Endothelial cell of umbilical vein (primary cell): ENCODE measurements around the gene EPN2. TPM values are rescaled to one million over a fixed set of nuclear protein-coding genes. Genes with fewer than 3 reads are reported as not detected.

Source experiments
- BruUV-seq: library from RNA; stranded (reverse); fragments of 400-500 nt; replicated peaks from 2 replicates; lab custom pipeline; 2021; lab: Mats Ljungman, UMichigan
- CTCF ChIA-PET: fragments of 300-600, 350-600 bp; sonication (Branson Sonifier 250); formaldehyde crosslinking; loops from one replicate; lab custom pipeline; 2021; ENCODE audit warnings: antibody characterized with exemption, inconsistent platforms; lab: Charles Lee
- POLR2A ChIA-PET: fragments of 300-600, 350-600 bp; sonication (Branson Sonifier 250); formaldehyde crosslinking; loops from one replicate; lab custom pipeline; 2021; ENCODE audit warnings: antibody characterized with exemption, inconsistent platforms; lab: Charles Lee
- DNase-seq: peaks from one replicate; pipeline ENCODE4 v3.0.0-alpha.2; 2011; ENCODE audit warnings: low read depth, low spot score
- FAIRE-seq: peaks from 2 replicates; lab custom pipeline; 2011; peaks lifted over from hg19 to GRCh38; lab: Jason Lieb, UNC
- H2AFZ ChIP-seq: 2 replicates; pipeline ENCODE4 v1.6.0; 2012; ENCODE audit warnings: low read depth, low read length, control low read depth, inconsistent platforms
- H3K27ac ChIP-seq: 2 replicates; pipeline ENCODE4 v1.5.1; 2011; ENCODE audit warnings: low read depth, mild to moderate bottlenecking, control low read depth, low read length, moderate library complexity; ENCODE audit not compliant: insufficient read depth
- H3K27me3 ChIP-seq, 2 experiments: 2 replicates each; pipeline versions ENCODE4 v1.6.0 to v1.6.1; 2011; ENCODE audit warnings: low read length in 2 of 2, mixed read lengths in 1 of 2; ENCODE audit not compliant: control insufficient read depth in 2 of 2, insufficient read depth in 2 of 2
- H3K36me3 ChIP-seq, 2 experiments: 2 replicates in 1 of 2; 3 replicates in 1 of 2; pipeline ENCODE4 v1.5.1; 2011; ENCODE audit warnings: low read length in 2 of 2, mild to moderate bottlenecking in 1 of 2, moderate library complexity in 1 of 2; ENCODE audit not compliant: control insufficient read depth in 2 of 2, insufficient read depth in 2 of 2; ENCODE audit errors: extremely low read depth in 1 of 2
- H3K4me1 ChIP-seq: 3 replicates; pipeline ENCODE4 v1.5.1; 2011; ENCODE audit warnings: mild to moderate bottlenecking, low read length; ENCODE audit not compliant: control insufficient read depth, insufficient read depth; ENCODE audit errors: extremely low read depth
- H3K4me2 ChIP-seq: 2 replicates; pipeline ENCODE4 v1.6.1; 2011; ENCODE audit warnings: low read length, control low read depth, mixed read lengths; ENCODE audit not compliant: insufficient read depth
- H3K4me3 ChIP-seq, 3 experiments: fragments of 200-600 bp in 1 of 3; sonication (generic), shearing (Covaris generic) in 1 of 3; replicated peaks in 1 of 3; 2 replicates each; pipeline ENCODE4 v1.5.1; 2011 to 2016; ENCODE audit warnings: control low read depth in 3 of 3, low read length in 3 of 3, mild to moderate bottlenecking in 2 of 3, inconsistent platforms in 1 of 3, low read depth in 1 of 3, moderate library complexity in 1 of 3; ENCODE audit not compliant: insufficient read depth in 1 of 3
- H3K79me2 ChIP-seq: 2 replicates; pipeline ENCODE4 v1.6.0; 2012; ENCODE audit warnings: low read length, inconsistent platforms; ENCODE audit not compliant: control insufficient read depth, insufficient read depth
- H3K9ac ChIP-seq: replicated peaks from 2 replicates; pipeline ENCODE3; 2011; ENCODE audit warnings: low read length, control low read depth; ENCODE audit not compliant: insufficient read depth; ENCODE audit errors: extremely low read depth
- H3K9me1 ChIP-seq: replicated peaks from 3 replicates; pipeline ENCODE4 v1.6.0; 2011; ENCODE audit warnings: mild to moderate bottlenecking, low read length; ENCODE audit not compliant: control insufficient read depth, insufficient read depth; ENCODE audit errors: extremely low read depth
- H3K9me3 ChIP-seq: replicated peaks from 2 replicates; pipeline ENCODE4 v1.5.1; 2012; ENCODE audit warnings: low read length, inconsistent platforms; ENCODE audit not compliant: control insufficient read depth, insufficient read depth
- H4K20me1 ChIP-seq: replicated peaks from 2 replicates; pipeline ENCODE3; 2011; ENCODE audit warnings: mild to moderate bottlenecking, low read length; ENCODE audit not compliant: control insufficient read depth, insufficient read depth; ENCODE audit errors: extremely low read depth
- EZH2 ChIP-seq: IDR thresholded peaks from 2 replicates; pipeline ENCODE4 v1.6.1; 2012; ENCODE audit warnings: borderline replicate concordance, low read depth, mild to moderate bottlenecking, moderate library complexity, low read length, inconsistent platforms; ENCODE audit not compliant: severe bottlenecking
- FOS ChIP-seq: IDR thresholded peaks from 2 replicates; pipeline ENCODE4 v1.6.1; 2011; ENCODE audit warnings: mild to moderate bottlenecking, low read length, moderate library complexity, borderline replicate concordance; ENCODE audit not compliant: insufficient read depth
- GATA2 ChIP-seq: IDR thresholded peaks from 2 replicates; pipeline ENCODE4 v1.7.0; 2011; ENCODE audit warnings: low read depth, mild to moderate bottlenecking, moderate library complexity, mixed read lengths, low read length; ENCODE audit not compliant: insufficient read length, insufficient read depth
- MAX ChIP-seq: IDR thresholded peaks from 2 replicates; pipeline ENCODE4 v1.6.1; 2011; ENCODE audit not compliant: insufficient read depth, insufficient read length
- MYC ChIP-seq: IDR thresholded peaks from one replicate; pipeline ENCODE4 v1.6.1; 2011; ENCODE audit warnings: mild to moderate bottlenecking, low read depth, low read length
- POLR2A ChIP-seq: IDR thresholded peaks from 2 replicates; pipeline ENCODE4 v1.6.1; 2012; ENCODE audit warnings: low read depth, mild to moderate bottlenecking, control low read depth, low read length
- POLR2AphosphoS5 ChIP-seq: IDR thresholded peaks from 2 replicates; pipeline ENCODE4 v1.6.1; 2012; ENCODE audit warnings: low read depth, mild to moderate bottlenecking, control low read depth, low read length, moderate library complexity; ENCODE audit not compliant: insufficient read depth
- dilution Hi-C: fragments of 300-500 bp; cut with MboI; formaldehyde crosslinking; loops from one replicate; pipeline ENCODE4 v1.15.0; 2019; ENCODE audit warnings: low sequenced_read_pairs; ENCODE audit not compliant: extremely low pct_ligation_motif_present
- intact Hi-C: fragments of 100-400 bp; cut with micrococcal nuclease; formaldehyde crosslinking; loops from one replicate; pipeline ENCODE4 v1.10.0; 2022
- polyA plus RNA-seq, 4 experiments: library from polyadenylated mRNA; depleted of rRNA in 3 of 4; stranded (reverse) in 3 of 4; unstranded in 1 of 4; fragments of >200 nt; gene quantifications; 2 replicates each; pipeline versions ENCODE4 v1.2.1 to v1.2.3, GENCODE V29; 2011 to 2012; ENCODE audit warnings: missing spikeins in 1 of 4
- total RNA-seq: library from RNA; stranded (reverse); gene quantifications from 2 replicates; pipeline ENCODE4 v1.2.3, GENCODE V29; 2021
- TF ChIP-seq, protein P1 (sequence below), 2 donors: IDR thresholded peaks; 1 replicate in 1 of 2; 2 replicates in 1 of 2; pipeline ENCODE4 v1.5.1; 2011; ENCODE audit warnings: low read length in 2 of 2, mild to moderate bottlenecking in 2 of 2, moderate library complexity in 2 of 2, control low read depth in 1 of 2, inconsistent platforms in 1 of 2, low read depth in 1 of 2; ENCODE audit not compliant: insufficient read depth in 1 of 2; ENCODE audit errors: extremely low read depth in 1 of 2

Gene EPN2
- total and polyA plus RNA-seq, 2 donors (not counting 3 experiments of a cell fraction or from before 2014, with no cell fraction given) = 40.3 to 70.5 TPM

DNA sequence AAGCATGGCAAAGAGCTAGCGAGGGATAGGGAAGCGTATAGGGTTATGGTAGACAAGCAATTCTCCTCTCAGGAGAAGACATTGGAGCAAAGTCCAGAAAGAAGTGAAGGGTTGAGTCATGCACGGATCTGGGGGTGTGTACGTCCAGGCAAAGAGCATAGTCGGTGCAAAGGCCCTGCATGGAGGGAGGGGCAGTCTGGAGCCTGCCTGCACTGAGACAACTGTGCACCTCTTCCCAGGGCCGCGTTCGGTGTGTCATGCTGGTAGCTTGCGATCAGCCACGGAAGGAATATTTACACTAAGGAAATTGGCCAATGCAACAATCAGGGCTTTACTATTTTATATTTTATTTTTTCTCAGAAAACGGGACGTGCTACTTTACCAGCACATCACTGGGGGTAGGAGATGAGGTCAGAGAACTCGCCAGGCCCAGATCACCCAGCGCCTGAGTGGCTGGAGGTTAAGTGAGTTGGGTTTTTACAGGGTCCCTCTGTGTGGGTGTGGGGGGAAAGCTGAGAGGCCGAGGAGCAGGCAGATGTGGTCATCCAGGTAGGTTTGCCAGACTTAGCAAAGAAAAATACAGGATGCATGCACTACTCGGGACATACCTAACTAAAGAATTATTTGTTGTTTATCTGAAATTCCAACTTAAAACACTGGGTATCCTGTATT lies 132.1 kb downstream of the EPN2 start:
- no peaks in the 10 kb centered on the region for H3K9me3 ChIP-seq
- dilution Hi-C loops (no loop called here), intact Hi-C loops (no loop called here)
- FAIRE-seq (no peak), DNase-seq (no peak)
- no peak overlapping the region for H3K9ac ChIP-seq
- no peaks in the 10 kb centered on the region for H3K9me1 ChIP-seq
- ChIA-PET CTCF (interaction anchor here (1.3 to 1.6 kb wide), 2 partner anchors 8 to 78 kb away, joined by 7 read pairs; partner anchors contain the start of gene MAPK7), POLR2A (no interaction called here)
- no peak overlapping the region for H3K4me2 ChIP-seq
- no TSS peak for BruUV-seq
- H2AFZ ChIP-seq = no peak overlapping the region
- no peaks in the 10 kb centered on the region for H3K4me1 ChIP-seq
- no peaks in the 10 kb centered on the region for H3K79me2 ChIP-seq
- no peaks in the 10 kb centered on the region for H3K36me3 ChIP-seq
- H3K4me3 ChIP-seq = no peak overlapping the region
- H3K27ac ChIP-seq = no peak overlapping the region
- H3K27me3 ChIP-seq = no peaks in the 10 kb centered on the region
- H4K20me1 ChIP-seq = no peaks in the 10 kb centered on the region
- TF ChIP-seq GATA2 = no peak
- no peak for TF ChIP-seq POLR2AphosphoS5
- TF ChIP-seq POLR2A = no peak
- no peak for TF ChIP-seq MAX
- TF ChIP-seq MYC = no peak
- no peak for TF ChIP-seq EZH2
- TF ChIP-seq, protein P1, sequence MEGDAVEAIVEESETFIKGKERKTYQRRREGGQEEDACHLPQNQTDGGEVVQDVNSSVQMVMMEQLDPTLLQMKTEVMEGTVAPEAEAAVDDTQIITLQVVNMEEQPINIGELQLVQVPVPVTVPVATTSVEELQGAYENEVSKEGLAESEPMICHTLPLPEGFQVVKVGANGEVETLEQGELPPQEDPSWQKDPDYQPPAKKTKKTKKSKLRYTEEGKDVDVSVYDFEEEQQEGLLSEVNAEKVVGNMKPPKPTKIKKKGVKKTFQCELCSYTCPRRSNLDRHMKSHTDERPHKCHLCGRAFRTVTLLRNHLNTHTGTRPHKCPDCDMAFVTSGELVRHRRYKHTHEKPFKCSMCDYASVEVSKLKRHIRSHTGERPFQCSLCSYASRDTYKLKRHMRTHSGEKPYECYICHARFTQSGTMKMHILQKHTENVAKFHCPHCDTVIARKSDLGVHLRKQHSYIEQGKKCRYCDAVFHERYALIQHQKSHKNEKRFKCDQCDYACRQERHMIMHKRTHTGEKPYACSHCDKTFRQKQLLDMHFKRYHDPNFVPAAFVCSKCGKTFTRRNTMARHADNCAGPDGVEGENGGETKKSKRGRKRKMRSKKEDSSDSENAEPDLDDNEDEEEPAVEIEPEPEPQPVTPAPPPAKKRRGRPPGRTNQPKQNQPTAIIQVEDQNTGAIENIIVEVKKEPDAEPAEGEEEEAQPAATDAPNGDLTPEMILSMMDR (IDR thresholded peaks at IDR 0.05; ENCODE audit: extremely low read depth in 1 of 2, insufficient read depth in 1 of 2, low read depth in 1 of 2, low read length in 2 of 2) = no peak
- TF ChIP-seq FOS = no peak
